Trophoblast cell (in vitro differentiated cells and primary cell): ENCODE results near the gene PML.

Experiments used
- DNase-seq, 2 donors: peaks; one replicate each; pipeline ENCODE4 v3.0.0-alpha.2; 2016
- H2AFZ ChIP-seq: 2 replicates; pipeline ENCODE4 v1.6.1; 2013; ENCODE audit warnings: low read length, moderate library complexity, mild to moderate bottlenecking; ENCODE audit not compliant: insufficient read depth, poor library complexity
- H2AK5ac ChIP-seq: 2 replicates; pipeline ENCODE4 v1.6.1; 2013; ENCODE audit warnings: mild to moderate bottlenecking, low read length
- H2BK120ac ChIP-seq: 2 replicates; pipeline ENCODE4 v1.6.1; 2013; ENCODE audit warnings: low read length, mild to moderate bottlenecking, moderate library complexity; ENCODE audit not compliant: insufficient read depth, poor library complexity
- H2BK12ac ChIP-seq: 2 replicates; pipeline ENCODE4 v1.6.1; 2013; ENCODE audit warnings: mild to moderate bottlenecking, low read length, moderate library complexity
- H2BK5ac ChIP-seq: 2 replicates; pipeline ENCODE4 v1.6.1; 2013; ENCODE audit warnings: low read length, low read depth, moderate library complexity, mild to moderate bottlenecking; ENCODE audit not compliant: poor library complexity
- H3K14ac ChIP-seq: 2 replicates; pipeline ENCODE4 v1.6.1; 2013; ENCODE audit warnings: mild to moderate bottlenecking, low read length
- H3K18ac ChIP-seq: 2 replicates; pipeline ENCODE4 v1.6.1; 2013; ENCODE audit warnings: mild to moderate bottlenecking, low read length
- H3K23ac ChIP-seq: 2 replicates; pipeline ENCODE4 v1.6.1; 2013; ENCODE audit warnings: low read length
- H3K27ac ChIP-seq: 2 replicates; pipeline ENCODE4 v1.5.1; 2013; ENCODE audit warnings: low read depth, mild to moderate bottlenecking, inconsistent platforms, low read length, moderate library complexity
- H3K27me3 ChIP-seq: 2 replicates; pipeline ENCODE4 v1.6.1; 2013; ENCODE audit warnings: inconsistent platforms, mild to moderate bottlenecking, low read length, moderate library complexity; ENCODE audit not compliant: insufficient read depth
- H3K36me3 ChIP-seq, 2 experiments: 1 replicate in 1 of 2; 2 replicates in 1 of 2; pipeline ENCODE4 v1.6.1; 2013; ENCODE audit warnings: low read length in 2 of 2, mild to moderate bottlenecking in 2 of 2, moderate library complexity in 1 of 2; ENCODE audit not compliant: insufficient read depth in 2 of 2, control insufficient read depth in 1 of 2
- H3K4ac ChIP-seq: 2 replicates; pipeline ENCODE4 v1.6.1; 2013; ENCODE audit warnings: low read depth, mild to moderate bottlenecking, low read length, moderate library complexity
- H3K4me1 ChIP-seq, 2 experiments: 1 replicate in 1 of 2; 2 replicates in 1 of 2; pipeline ENCODE4 v1.6.1; 2013; ENCODE audit warnings: low read length in 2 of 2, mild to moderate bottlenecking in 2 of 2, moderate library complexity in 1 of 2; ENCODE audit not compliant: insufficient read depth in 2 of 2, control insufficient read depth in 1 of 2
- H3K4me2 ChIP-seq: 2 replicates; pipeline ENCODE4 v1.6.1; 2013; ENCODE audit warnings: inconsistent platforms, mild to moderate bottlenecking, low read length, moderate library complexity
- H3K4me3 ChIP-seq: 2 replicates; pipeline ENCODE4 v1.5.1; 2013; ENCODE audit warnings: mild to moderate bottlenecking, low read depth, low read length, inconsistent platforms
- H3K79me1 ChIP-seq: one replicate; pipeline ENCODE4 v1.6.1; 2013; ENCODE audit warnings: low read length
- H3K79me2 ChIP-seq: 2 replicates; pipeline ENCODE4 v1.6.1; 2013; ENCODE audit warnings: low read length, mild to moderate bottlenecking; ENCODE audit not compliant: control insufficient read depth, insufficient read depth, poor library complexity
- H3K9ac ChIP-seq: 2 replicates; pipeline ENCODE4 v1.6.1; 2013; ENCODE audit warnings: mild to moderate bottlenecking, low read length
- H3K9me3 ChIP-seq: 2 replicates; pipeline ENCODE4 v1.6.1; 2013; ENCODE audit warnings: low read depth, mild to moderate bottlenecking, control low read depth, inconsistent platforms, low read length; ENCODE audit not compliant: insufficient read depth
- H4K12ac ChIP-seq: 2 replicates; pipeline ENCODE4 v1.6.1; 2013; ENCODE audit warnings: low read depth, mild to moderate bottlenecking, low read length, moderate library complexity
- H4K8ac ChIP-seq: 2 replicates; pipeline ENCODE4 v1.6.1; 2013; ENCODE audit warnings: low read depth, mild to moderate bottlenecking, low read length, moderate library complexity
- H4K91ac ChIP-seq: one replicate; pipeline ENCODE4 v1.6.1; 2013; ENCODE audit warnings: low read depth, mild to moderate bottlenecking, low read length, moderate library complexity
- WGBS: extraction: QIAGEN DNeasy Blood & Tissue Kit; methylation state at CpG from one replicate; pipeline ENCODE4 v1.1.7; 2013; ENCODE audit warnings: missing lambda C conversion rate; ENCODE audit not compliant: insufficient read length, insufficient coverage; ENCODE audit errors: extremely low coverage; 5-methylcytosine and 5-hydroxymethylcytosine counted together

Gene PML

GRCh38 chr15:73991726-73992593 lies 2.6 kb upstream of the PML start, which contains the start of gene STOML1:
Gene STOML1, minus strand, starts transcription at chr15:73992295. Its CDS starts 72 bp downstream, at chr15:73992223.
- H3K14ac ChIP-seq: peak within 1 kb of the TSS; percentile 19
- no peak within 1 kb of the TSS for H4K91ac ChIP-seq
- no peak within 1 kb of the TSS for H3K23ac ChIP-seq
- H3K27me3 ChIP-seq: no peaks in the 10 kb centered on the region
- H3K9ac ChIP-seq: peak within 1 kb of the TSS; percentile 75
- peak within 1 kb of the TSS; percentile 81 for H3K4me3 ChIP-seq
- peak within 1 kb of the TSS; percentile 50 for H4K8ac ChIP-seq
- WGBS: no CpG with 5 or more reads among the region's 72 CpGs
- peak within 1 kb of the TSS; percentile 27 for H4K12ac ChIP-seq
- no peaks in the 10 kb centered on the region for H3K36me3 ChIP-seq
- no peak within 1 kb of the TSS for H2AK5ac ChIP-seq
- H3K9me3 ChIP-seq: peaks cover 2% of the 10 kb centered on the region
- peaks cover 7% of the 10 kb centered on the region for H3K79me1 ChIP-seq
- H3K27ac ChIP-seq: no peak within 1 kb of the TSS
- no peak within 1 kb of the TSS for H3K18ac ChIP-seq
- H3K4me2 ChIP-seq: peak within 1 kb of the TSS; percentile 89
- peak; percentile 93 to 99 for DNase-seq
- H2BK120ac ChIP-seq: no peak within 1 kb of the TSS
- H3K4me1 ChIP-seq: peaks cover 10 to 15% of the 10 kb centered on the region in 2 experiments
- H2BK12ac ChIP-seq: no peak within 1 kb of the TSS
- no peak within 1 kb of the TSS for H2BK5ac ChIP-seq
- peak within 1 kb of the TSS; percentile 32 for H2AFZ ChIP-seq
- H3K79me2 ChIP-seq: peaks cover 6% of the 10 kb centered on the region
- peak within 1 kb of the TSS; percentile 12 for H3K4ac ChIP-seq

DNA sequence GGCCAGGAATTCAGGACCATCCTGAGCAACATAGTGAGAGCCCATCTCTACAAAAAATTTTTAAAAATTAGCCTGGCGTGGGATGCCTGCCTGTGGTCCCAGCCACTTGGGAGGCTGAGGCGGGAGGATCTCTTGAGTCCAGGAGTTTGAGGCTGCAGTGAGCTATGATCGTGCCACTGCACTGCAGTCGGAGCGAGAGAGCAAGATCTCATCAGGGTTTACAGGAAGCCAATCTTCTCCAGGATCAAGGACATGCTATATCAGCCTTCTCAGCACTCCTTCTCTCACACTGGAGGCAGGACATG lies 2.0 kb upstream of the PML start:
- no peak for DNase-seq
- WGBS: no CpG with 5 or more reads among the region's 5 CpGs
- Histone ChIP-seq H3K4me1 (peaks cover 10 to 15% of the 10 kb centered on the region in 2 experiments), H2BK120ac (no peak overlapping the region), H2BK12ac (no peak overlapping the region), H3K9me3 (peaks cover 2% of the 10 kb centered on the region), H3K18ac (no peak overlapping the region), H3K79me1 (peaks cover 7% of the 10 kb centered on the region), H4K91ac (no peak overlapping the region), H3K36me3 (no peaks in the 10 kb centered on the region), H2BK5ac (no peak overlapping the region), H3K4ac (no peak overlapping the region), H3K4me2 (peak overlapping the region; percentile 31), H3K79me2 (peaks cover 6% of the 10 kb centered on the region), H3K23ac (no peak overlapping the region), H3K14ac (no peak overlapping the region), H4K8ac (peak overlapping the region; percentile 44), H3K27ac (no peak overlapping the region), H2AK5ac (no peak overlapping the region), H3K27me3 (no peaks in the 10 kb centered on the region), H3K4me3 (no peak overlapping the region), H2AFZ (peak overlapping the region; percentile 12), H3K9ac (no peak overlapping the region), H4K12ac (no peak overlapping the region)

DNA sequence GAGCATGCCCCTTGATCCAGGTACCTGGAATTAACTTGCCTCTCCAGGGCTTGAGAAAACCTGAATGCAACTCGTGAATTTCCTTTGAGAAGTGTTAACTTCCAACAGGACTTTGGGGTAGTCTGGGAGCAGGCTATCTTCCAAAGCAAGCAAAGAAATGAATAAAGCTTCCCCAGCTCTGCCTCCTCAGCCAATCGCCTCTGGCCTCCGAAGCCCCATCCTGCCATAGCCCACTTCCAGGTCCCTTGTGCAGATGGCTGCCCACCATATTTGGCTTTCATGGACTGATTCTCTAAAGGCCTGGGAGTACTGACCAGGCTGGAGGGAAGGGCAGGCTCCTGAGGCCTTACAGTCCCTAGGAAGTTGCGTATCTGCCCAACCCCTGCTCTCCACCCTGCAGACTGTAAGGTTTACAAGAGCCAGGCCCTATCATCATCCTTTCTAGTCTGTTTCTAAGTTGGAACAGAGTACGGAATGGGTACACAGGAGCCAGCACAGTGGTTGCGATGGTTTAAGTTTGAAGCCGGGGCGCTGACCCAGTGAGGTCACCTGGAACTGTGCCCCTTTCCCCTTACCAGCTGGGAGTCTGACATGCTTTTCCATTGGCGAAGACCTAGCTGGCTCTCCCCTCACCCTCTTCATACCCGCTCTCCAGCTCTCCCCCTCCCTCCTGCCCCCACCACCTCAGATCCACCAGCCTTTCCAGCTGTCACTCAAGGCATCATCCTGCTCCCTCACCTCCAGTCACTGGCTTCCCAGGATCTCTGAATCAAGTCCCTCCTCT lies 1.1 kb upstream of the PML start:
- Histone ChIP-seq H3K36me3 (peaks cover 4 to 6% of the 10 kb centered on the region in 2 experiments), H3K18ac (no peak overlapping the region), H3K79me1 (peaks cover 7% of the 10 kb centered on the region), H2AK5ac (no peak overlapping the region), H3K9ac (no peak overlapping the region), H3K4ac (no peak overlapping the region), H2AFZ (no peak overlapping the region), H2BK12ac (no peak overlapping the region), H4K8ac (no peak overlapping the region), H2BK5ac (no peak overlapping the region), H3K9me3 (peaks cover 2% of the 10 kb centered on the region), H3K79me2 (peaks cover 6% of the 10 kb centered on the region), H3K4me3 (no peak overlapping the region), H3K4me1 (peaks cover 10 to 15% of the 10 kb centered on the region in 2 experiments), H3K27ac (no peak overlapping the region), H3K27me3 (no peaks in the 10 kb centered on the region), H3K14ac (no peak overlapping the region), H4K91ac (no peak overlapping the region), H3K4me2 (no peak overlapping the region), H4K12ac (no peak overlapping the region), H3K23ac (no peak overlapping the region), H2BK120ac (no peak overlapping the region)
- no CpG with 5 or more reads among the region's 10 CpGs for WGBS
- no peak for DNase-seq

DNA sequence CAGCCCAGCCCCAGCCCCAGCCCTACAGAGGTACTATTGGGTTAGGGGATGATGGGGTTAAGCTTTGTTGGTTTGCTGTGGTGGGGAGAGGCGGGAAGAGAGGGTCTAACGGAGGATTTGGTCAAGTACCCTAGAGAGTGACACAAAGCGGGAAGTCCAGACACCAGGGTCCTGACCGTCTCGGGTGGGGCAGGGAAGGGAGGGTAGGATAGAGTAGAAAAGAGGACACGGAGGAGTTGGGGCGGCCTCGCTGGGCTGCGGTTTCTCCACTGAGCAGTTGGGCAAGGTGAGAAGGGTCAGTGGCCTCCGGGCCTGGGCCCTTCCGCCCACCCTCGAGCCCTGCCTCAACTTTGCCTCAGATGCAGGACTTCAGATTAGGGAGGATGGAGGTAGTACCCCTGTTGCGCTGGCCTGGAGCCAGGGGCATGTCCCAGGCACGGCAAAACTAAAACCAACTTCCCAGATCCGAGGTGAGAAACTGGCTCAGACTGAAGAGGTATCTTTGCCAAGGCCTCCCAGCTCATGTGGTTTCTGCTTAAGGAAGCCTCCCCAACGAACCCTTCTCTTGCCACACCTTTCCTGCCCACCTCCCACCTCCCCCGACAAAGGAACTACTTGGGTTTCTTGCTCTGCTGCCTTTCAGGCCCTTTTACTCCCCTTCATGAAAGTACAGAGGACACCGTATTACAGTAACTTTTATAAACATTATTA lies 551 bp downstream of the PML start:
- Histone ChIP-seq H3K18ac (peak overlapping the region; percentile 69), H3K4me1 (peaks cover 10 to 15% of the 10 kb centered on the region in 2 experiments), H3K79me2 (peaks cover 6% of the 10 kb centered on the region), H2BK5ac (peak overlapping the region; percentile 18), H3K9ac (peak overlapping the region; percentile 92), H2BK12ac (no peak overlapping the region), H3K79me1 (peaks cover 7% of the 10 kb centered on the region), H4K8ac (peak overlapping the region; percentile 86), H3K36me3 (peaks cover 5 to 7% of the 10 kb centered on the region in 2 experiments), H3K4me3 (peak overlapping the region; percentile 86), H3K23ac (peak overlapping the region; percentile 58), H3K4me2 (peak overlapping the region; percentile 99), H2AFZ (peak overlapping the region; percentile 38), H2AK5ac (peak overlapping the region; percentile 75), H3K27me3 (no peaks in the 10 kb centered on the region), H4K91ac (peak overlapping the region; percentile 50), H3K4ac (peak overlapping the region; percentile 87), H3K9me3 (peaks cover 2% of the 10 kb centered on the region), H2BK120ac (no peak overlapping the region), H3K14ac (peak overlapping the region; percentile 89), H3K27ac (no peak overlapping the region), H4K12ac (peak overlapping the region; percentile 77)
- no CpG with 5 or more reads among the region's 18 CpGs for WGBS
- peak in 1 of 2 donors; percentile 16 for DNase-seq
